Stimulated activated effector memory CD8-positive, alpha-beta T cell treated with anti-CD3 and anti-CD28 coated beads, Interleukin-12 subunit alpha, Interleukin-12 subunit beta, amount 100 ng/mL, for 72 hours (primary cell): ENCODE results near the gene ROS1.
"Not testable (repeated sequence)": the region's sequence is repeated elsewhere in the genome, so short reads cannot be mapped to it uniquely, and the experiment has no call there.

ENCODE experiments used
- ATAC-seq: fragments of 150-1000 bp; cut with Tn5 transposase; 2 replicates; pipeline ENCODE4 v1.10.0; 2021
- DNase-seq, 2 donors: peaks; one replicate each; pipeline ENCODE4 v3.0.0; 2021 to 2022; ENCODE audit warnings: low spot score in 2 of 2
- H3K27ac Mint-ChIP-seq: one replicate; pipeline ENCODE4 v1.8.0; 2022; ENCODE audit warnings: mild to moderate bottlenecking, mixed read lengths
- H3K36me3 Mint-ChIP-seq: one replicate; pipeline ENCODE4 v1.8.0; 2022; ENCODE audit warnings: mild to moderate bottlenecking, mixed read lengths
- H3K4me1 Mint-ChIP-seq: one replicate; pipeline ENCODE4 v1.8.0; 2022; ENCODE audit warnings: mixed read lengths
- H3K4me3 Mint-ChIP-seq: one replicate; pipeline ENCODE4 v1.8.0; 2022; ENCODE audit warnings: mild to moderate bottlenecking, mixed read lengths
- H3K9me3 Mint-ChIP-seq: one replicate; pipeline ENCODE4 v1.8.0; 2022; ENCODE audit warnings: mixed read lengths

The ROS1 gene

GRCh38 chr6:117373211-117373813 is 52.4 kb downstream of the ROS1 start:
- H3K27ac Mint-ChIP-seq, result no peak overlapping the region
- H3K36me3 Mint-ChIP-seq, result no peaks in the 10 kb centered on the region
- no peak for DNase-seq
- H3K4me1 Mint-ChIP-seq, result no peaks in the 10 kb centered on the region
- no peak overlapping the region for H3K4me3 Mint-ChIP-seq
- no peaks in the 10 kb centered on the region for H3K9me3 Mint-ChIP-seq
- ATAC-seq, result no peak

- H3K4me1 Mint-ChIP-seq, result not testable (repeated sequence)
- peak overlapping the region; percentile 39 for H3K4me3 Mint-ChIP-seq
Measured at GRCh38 chr6:117372289-117372688, 53.5 kb downstream of the ROS1 start.

GRCh38 chr6:117371492-117371891 is 54.2 kb downstream of the ROS1 start:
- Mint-ChIP-seq H3K9me3 (no peaks in the 10 kb centered on the region), H3K4me3 (no peak overlapping the region)
- no peak for DNase-seq

More at GRCh38 chr6:117372289-117372688, 53.5 kb downstream of the ROS1 start:
- not testable (repeated sequence) for DNase-seq, H3K9me3 Mint-ChIP-seq, H3K36me3 Mint-ChIP-seq, ATAC-seq
- H3K27ac Mint-ChIP-seq, result peak overlapping the region; percentile 40

GRCh38 chr6:117359581-117359980 is 66.2 kb downstream of the ROS1 start:
- Mint-ChIP-seq H3K4me1 (no peaks in the 10 kb centered on the region), H3K9me3 (no peaks in the 10 kb centered on the region), H3K27ac (no peak overlapping the region), H3K36me3 (no peaks in the 10 kb centered on the region), H3K4me3 (no peak overlapping the region)
- DNase-seq, result no peak
- ATAC-seq, result no peak

More at GRCh38 chr6:117371492-117371891, 54.2 kb downstream of the ROS1 start:
- no peak for ATAC-seq
- Mint-ChIP-seq H3K4me1 (no peaks in the 10 kb centered on the region), H3K27ac (no peak overlapping the region), H3K36me3 (no peaks in the 10 kb centered on the region)

- no peak for ATAC-seq
- Mint-ChIP-seq H3K27ac (no peak overlapping the region), H3K4me3 (no peak overlapping the region), H3K36me3 (no peaks in the 10 kb centered on the region), H3K4me1 (no peaks in the 10 kb centered on the region), H3K9me3 (no peaks in the 10 kb centered on the region)
- DNase-seq, result no peak
Measured at GRCh38 chr6:117354671-117355070, 71.1 kb downstream of the ROS1 start.

GRCh38 chr6:117352466-117353081 is 73.2 kb downstream of the ROS1 start:
- H3K4me3 Mint-ChIP-seq, result no peak overlapping the region
- H3K4me1 Mint-ChIP-seq, result no peaks in the 10 kb centered on the region
- no peaks in the 10 kb centered on the region for H3K36me3 Mint-ChIP-seq
- H3K27ac Mint-ChIP-seq, result no peak overlapping the region
- ATAC-seq (no peak), DNase-seq (no peak)
- no peaks in the 10 kb centered on the region for H3K9me3 Mint-ChIP-seq

GRCh38 chr6:117351521-117351920 is 74.2 kb downstream of the ROS1 start:
- Mint-ChIP-seq H3K4me1 (no peaks in the 10 kb centered on the region), H3K9me3 (no peaks in the 10 kb centered on the region), H3K27ac (no peak overlapping the region), H3K36me3 (no peaks in the 10 kb centered on the region), H3K4me3 (no peak overlapping the region)
- ATAC-seq, result no peak
- DNase-seq, result no peak

- Mint-ChIP-seq H3K36me3 (no peaks in the 10 kb centered on the region), H3K4me1 (no peaks in the 10 kb centered on the region), H3K4me3 (no peak overlapping the region), H3K27ac (no peak overlapping the region), H3K9me3 (no peaks in the 10 kb centered on the region)
- no peak for ATAC-seq
- DNase-seq, result no peak
Measured at GRCh38 chr6:117346142-117346930, 79.4 kb downstream of the ROS1 start.

- H3K36me3 Mint-ChIP-seq, result no peaks in the 10 kb centered on the region
- DNase-seq (no peak), ATAC-seq (no peak)
- no peak overlapping the region for H3K4me3 Mint-ChIP-seq
- H3K27ac Mint-ChIP-seq, result no peak overlapping the region
- no peaks in the 10 kb centered on the region for H3K4me1 Mint-ChIP-seq
- H3K9me3 Mint-ChIP-seq, result no peaks in the 10 kb centered on the region
Measured at GRCh38 chr6:117345292-117345610, 80.5 kb downstream of the ROS1 start.

- Mint-ChIP-seq H3K4me1 (no peaks in the 10 kb centered on the region), H3K36me3 (no peaks in the 10 kb centered on the region), H3K27ac (no peak overlapping the region), H3K9me3 (no peaks in the 10 kb centered on the region), H3K4me3 (no peak overlapping the region)
- DNase-seq (no peak), ATAC-seq (no peak)
Measured at GRCh38 chr6:117344444-117345291, 81.1 kb downstream of the ROS1 start.

- Mint-ChIP-seq H3K9me3 (no peaks in the 10 kb centered on the region), H3K36me3 (no peaks in the 10 kb centered on the region), H3K4me1 (no peaks in the 10 kb centered on the region), H3K27ac (no peak overlapping the region), H3K4me3 (no peak overlapping the region)
- DNase-seq (no peak), ATAC-seq (no peak)
Measured at GRCh38 chr6:117338567-117338966, 87.2 kb downstream of the ROS1 start.

- Mint-ChIP-seq H3K27ac (no peak overlapping the region), H3K4me1 (no peaks in the 10 kb centered on the region), H3K36me3 (no peaks in the 10 kb centered on the region), H3K9me3 (peaks cover 6% of the 10 kb centered on the region), H3K4me3 (no peak overlapping the region)
- ATAC-seq, result no peak
- no peak for DNase-seq
Measured at GRCh38 chr6:117329926-117330325, 95.8 kb downstream of the ROS1 start.

- H3K4me3 Mint-ChIP-seq, result no peak overlapping the region
- no peaks in the 10 kb centered on the region for H3K4me1 Mint-ChIP-seq
- no peaks in the 10 kb centered on the region for H3K36me3 Mint-ChIP-seq
- ATAC-seq (no peak), DNase-seq (no peak)
- H3K27ac Mint-ChIP-seq, result no peak overlapping the region
- H3K9me3 Mint-ChIP-seq, result peaks cover 6% of the 10 kb centered on the region
Measured at GRCh38 chr6:117328500-117328899, 97.2 kb downstream of the ROS1 start.

- Mint-ChIP-seq H3K4me3 (no peak overlapping the region), H3K36me3 (no peaks in the 10 kb centered on the region), H3K27ac (no peak overlapping the region), H3K4me1 (no peaks in the 10 kb centered on the region), H3K9me3 (peaks cover 6% of the 10 kb centered on the region)
- DNase-seq (no peak), ATAC-seq (no peak)
Measured at GRCh38 chr6:117328005-117328389, 97.7 kb downstream of the ROS1 start.
